ENCODE measurements around the gene FHAD1.
"Not testable (repeated sequence)": the region's sequence is repeated elsewhere in the genome, so short reads cannot be mapped to it uniquely, and the experiment has no call there.

Gene FHAD1

DNA sequence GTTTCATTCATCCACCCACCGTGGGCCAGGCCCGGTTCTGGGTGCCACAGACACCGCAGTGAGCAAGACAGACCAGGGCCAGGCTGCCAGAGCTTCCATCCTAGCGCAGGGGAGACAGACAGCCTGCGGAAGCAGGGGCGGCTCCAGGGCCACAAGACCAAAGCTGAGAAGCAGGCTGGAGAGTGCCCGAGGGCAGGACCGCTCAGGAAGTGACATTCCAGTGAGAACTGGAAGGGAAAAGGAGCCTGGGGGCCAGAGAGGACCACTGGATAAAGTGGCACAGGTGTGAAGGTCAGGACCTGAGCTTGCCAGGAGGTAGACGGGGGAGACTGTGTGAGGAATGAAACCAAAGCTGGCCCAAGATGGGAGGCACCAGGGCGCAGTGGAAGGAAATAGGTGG, 103.1 kb downstream of the FHAD1 start:
- no peak for DNase-seq

- DNase-seq: no peak
These were observed 103.7 kb downstream of the FHAD1 start for GRCh38 chr1:15350551-15351200.

- no peak for DNase-seq
These were observed 104.3 kb downstream of the FHAD1 start for GRCh38 chr1:15351310-15351709.

DNA sequence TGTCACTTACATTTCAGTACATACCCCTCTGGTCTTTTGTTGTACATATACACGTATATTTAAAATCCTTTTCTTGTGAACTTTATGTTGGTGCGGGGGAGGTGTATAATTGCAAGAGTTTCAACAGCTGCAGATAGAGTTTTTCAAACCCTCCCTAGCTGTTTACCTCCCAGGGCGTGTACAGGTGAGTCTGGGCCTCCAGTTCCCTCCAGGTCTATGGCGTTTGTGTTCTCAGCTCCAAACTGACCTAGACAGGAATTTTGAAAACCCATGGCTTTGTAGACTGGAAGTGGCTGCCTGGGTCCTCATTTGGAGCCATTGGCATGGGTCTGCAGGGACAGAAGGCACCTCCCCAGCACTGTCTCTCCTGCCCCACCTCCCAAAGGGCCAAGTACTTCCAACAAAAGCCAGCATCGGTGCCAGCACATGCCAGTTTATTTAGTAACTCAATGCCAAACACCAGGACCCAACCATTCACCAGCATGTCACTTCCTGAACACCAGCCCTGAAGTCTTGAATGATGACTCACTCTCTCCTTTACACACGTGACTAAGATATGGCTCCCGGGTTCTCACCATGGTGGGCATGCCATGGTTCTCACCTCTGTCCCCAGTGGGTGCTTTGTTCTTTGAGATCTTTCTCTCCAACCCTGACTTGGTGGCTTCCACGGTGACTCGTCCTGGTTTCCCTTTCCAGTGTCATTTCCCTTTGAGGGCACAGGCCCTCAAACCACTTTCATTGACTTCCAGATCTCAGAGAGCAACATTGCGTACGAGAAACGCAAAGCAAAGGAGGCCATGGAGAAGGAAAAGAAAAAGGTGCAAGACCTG, 105.3 kb downstream of the FHAD1 start:
- DNase-seq: peak; percentile 3

GRCh38 chr1:15353839-15354579, 107.0 kb downstream of the FHAD1 start:
- peak; percentile 8 for DNase-seq

DNA sequence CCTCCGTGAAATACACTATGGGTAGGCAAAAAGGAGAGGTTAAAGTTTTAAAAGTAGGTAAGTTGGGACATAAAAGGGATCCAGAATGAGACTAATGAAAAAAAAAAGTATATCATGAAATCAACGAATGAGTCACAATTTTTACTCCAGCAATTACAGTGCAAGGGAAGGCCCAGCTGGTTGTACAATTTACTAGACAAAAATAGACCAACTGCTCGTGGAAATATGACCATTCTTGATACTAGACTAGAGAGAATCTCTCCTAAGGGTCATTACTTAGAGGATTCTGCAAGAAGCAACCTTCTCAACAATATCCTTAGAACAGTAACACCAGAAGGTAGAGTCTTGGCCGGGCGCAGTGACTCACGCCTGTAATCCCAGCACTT, 107.5 kb downstream of the FHAD1 start:
- DNase-seq: no peak

DNA sequence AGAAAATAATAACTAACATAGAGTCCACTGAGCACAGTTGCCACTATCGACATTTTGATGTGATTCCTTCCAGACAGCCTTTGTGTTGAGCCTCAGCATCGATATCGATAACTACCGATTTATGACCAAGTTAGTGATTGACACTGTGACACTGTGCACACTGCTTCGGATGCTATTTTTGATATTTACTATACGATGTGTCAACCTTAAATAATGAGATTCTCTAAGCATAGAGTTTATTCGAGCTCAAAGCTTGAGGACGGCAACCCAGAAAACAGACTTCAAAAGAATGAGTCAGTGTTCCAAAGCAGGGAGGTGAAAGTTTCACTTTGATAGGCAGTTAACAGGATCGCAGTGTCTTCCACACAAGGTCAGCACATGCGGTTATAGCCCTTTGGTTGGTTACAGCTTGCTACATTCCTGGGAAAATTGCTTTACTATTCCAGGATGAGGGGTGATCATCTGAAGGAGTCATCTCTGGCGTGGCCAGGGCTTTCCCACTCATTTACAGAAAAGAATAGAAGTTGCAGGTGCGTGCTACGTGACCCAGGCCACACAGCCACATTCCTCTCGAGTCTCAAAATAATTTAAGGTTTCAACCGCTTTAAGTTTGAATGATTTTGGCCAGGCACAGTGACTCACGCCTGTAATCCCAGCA, 109.1 kb downstream of the FHAD1 start:
- no peak for DNase-seq

DNA sequence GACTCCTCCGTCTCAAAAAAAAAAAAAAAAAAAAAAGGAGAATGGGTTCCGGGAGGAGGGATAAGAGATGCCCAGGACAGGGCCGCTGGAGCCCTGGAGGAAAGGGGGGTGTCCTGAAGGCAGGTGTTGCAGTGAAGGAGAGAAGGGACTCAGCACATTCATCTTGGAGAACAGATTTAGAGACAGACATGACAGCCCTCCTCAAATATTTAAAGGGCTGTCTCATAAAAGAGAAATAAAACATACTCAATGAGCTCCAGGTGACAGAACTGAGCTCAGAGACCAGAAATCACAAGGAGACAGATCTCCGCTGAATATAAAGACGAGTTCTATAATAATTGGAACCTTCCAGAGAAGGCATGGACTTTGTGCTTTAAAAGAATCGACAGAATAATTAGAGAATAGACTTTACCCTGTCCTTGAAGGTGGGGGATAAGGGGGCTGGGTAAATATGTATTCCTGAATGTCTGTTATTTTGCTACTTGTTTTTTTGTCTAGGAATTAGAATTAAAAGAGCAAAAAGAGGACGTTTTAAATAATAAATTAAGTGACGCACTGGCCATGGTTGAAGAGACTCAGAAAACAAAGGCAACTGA, 110.7 kb downstream of the FHAD1 start:
- no peak for DNase-seq

- no peak for DNase-seq
These were observed 111.6 kb downstream of the FHAD1 start for GRCh38 chr1:15358565-15359133.

GRCh38 chr1:15360700-15361099, 113.7 kb downstream of the FHAD1 start:
- no peak for DNase-seq

DNA sequence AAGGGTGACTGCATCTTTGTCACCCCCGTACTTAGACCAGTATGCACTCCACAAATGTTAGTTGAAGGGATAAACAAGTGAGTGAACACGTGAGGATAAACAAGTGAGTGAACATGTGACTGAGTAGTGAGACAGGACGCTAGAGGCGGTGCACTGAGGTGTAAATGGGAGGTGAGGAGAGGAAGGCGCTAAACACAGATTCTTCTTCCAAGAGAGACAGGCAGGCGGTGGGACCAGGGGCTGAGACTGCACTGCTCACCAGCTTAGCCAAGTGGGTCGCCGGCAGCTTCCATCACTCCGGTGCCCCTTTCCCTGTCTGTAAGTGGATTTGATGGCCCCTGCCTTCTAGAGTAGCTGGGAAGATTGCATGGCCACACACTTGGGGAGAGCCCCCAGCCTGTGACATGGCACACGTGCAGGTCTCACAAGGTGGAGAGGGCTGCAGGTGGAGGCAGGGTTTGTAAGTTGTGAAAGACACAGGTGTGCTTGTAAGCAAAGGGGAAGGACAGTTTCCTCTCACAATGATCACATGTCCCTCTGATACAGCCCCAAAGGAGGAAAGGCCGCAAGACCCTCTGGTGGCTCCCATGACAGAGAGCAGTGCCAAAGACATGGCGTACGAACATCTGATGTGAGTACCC, 115.2 kb downstream of the FHAD1 start:
- DNase-seq: no peak

GRCh38 chr1:15362737-15363128, 115.7 kb downstream of the FHAD1 start:
- no peak for DNase-seq

GRCh38 chr1:15364740-15365139, 117.7 kb downstream of the FHAD1 start:
- DNase-seq: no peak

GRCh38 chr1:15368888-15369287, 121.9 kb downstream of the FHAD1 start:
- peak; percentile 5 for DNase-seq

DNA sequence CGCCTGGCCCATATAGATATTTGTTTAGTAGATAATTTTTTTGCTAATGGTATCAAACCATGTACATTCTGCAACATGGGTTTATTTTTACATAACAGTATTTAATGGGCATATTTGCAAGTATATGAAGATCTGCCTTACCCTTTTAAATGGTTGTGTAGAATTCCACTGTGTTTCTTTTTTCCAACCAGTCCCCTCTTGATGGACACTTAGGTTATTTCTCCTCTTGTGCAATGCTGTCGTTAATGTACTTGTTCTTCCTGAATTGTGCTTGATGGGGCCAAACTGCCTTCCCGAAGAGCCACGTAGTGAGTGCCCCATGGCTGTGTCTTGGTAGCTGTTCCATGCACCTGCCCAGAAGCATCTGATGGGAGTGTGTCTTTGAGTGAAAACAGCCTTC, 123.2 kb downstream of the FHAD1 start:
- DNase-seq: no peak

DNA sequence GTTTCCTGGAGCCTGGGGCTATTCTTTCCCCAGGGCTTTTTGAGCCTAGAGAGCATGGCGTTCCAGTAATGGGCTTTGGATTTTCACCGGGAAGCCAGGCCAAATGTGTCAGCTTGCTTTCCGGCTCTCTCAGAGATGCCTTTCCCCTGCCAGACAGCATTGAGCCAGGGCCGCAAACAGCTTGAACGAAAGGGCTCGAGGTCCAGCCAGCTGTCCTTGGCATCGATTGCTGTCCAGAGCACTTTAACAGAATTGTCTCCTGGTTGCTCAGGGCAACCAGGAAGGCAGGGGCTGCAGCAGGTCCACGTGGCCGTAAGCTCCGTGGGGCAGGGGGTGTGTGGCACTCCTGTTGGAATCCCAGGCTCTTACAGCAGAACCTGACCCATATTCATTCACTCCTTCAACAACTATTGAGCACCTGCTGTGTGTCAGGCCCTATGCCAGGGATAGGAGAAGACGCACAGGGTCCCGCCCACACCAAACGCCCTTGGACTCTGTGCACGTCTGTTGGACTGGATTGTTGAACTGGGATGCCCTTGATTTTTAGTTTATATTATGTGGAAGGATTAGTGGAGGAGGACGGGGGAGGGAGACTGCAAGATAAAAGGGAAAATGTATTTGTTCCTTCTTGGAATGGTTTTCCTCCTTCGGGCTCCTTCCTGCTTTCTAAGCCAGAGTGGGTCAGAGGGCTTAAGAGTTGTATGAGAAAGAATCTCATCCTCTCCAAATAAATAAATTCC, 123.9 kb downstream of the FHAD1 start:
- DNase-seq: peak; percentile 42

- DNase-seq: no peak
These were observed 124.9 kb downstream of the FHAD1 start for GRCh38 chr1:15371610-15372545.

DNA sequence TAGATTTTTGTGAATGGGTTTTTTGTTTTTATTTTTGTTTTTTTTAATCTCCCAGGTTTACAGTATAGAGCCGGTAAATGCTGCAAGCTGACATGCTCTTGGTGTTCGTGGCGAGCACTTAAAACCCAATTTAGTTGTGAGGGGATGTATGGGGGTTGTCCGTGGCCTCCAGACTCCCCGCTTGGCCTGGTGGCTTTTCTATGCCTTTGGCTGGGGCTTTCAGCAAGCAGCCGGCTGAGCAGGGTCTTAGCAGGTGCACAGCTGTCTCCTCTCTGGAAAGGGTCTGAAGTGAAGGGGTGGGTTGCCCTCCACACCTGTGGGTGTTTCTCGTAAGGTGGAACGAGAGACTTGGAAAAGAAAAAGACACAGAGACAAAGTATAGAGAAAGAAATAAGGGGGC, 131.7 kb downstream of the FHAD1 start:
- DNase-seq: no peak

DNA sequence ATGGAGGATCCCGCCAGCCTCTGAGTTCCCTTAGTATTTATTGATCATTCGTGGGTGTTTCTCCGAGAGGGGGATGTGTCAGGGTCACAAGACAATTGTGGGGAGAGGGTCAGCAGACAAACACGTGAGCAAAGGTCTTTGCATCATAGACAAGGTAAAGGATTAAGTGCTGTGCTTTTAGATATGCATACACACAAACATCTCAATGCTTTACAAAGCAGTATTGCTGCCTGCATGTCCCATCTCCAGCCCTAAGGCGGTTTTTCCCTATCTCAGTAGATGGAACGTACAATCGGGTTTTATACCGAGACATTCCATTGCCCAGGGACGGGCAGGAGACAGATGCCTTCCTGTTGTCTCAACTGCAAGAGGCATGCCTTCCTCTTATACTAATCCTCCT, 132.1 kb downstream of the FHAD1 start:
- not testable (repeated sequence) for DNase-seq
